HG02943 (cell line): Measurements from ENCODE around the gene BLOC1S3.

Source experiments
- ATAC-seq: cut with Tn5 transposase; IDR thresholded peaks from one replicate; pipeline ENCODE4 v1.9.1; 2021; ENCODE audit warnings: mild to moderate bottlenecking, low read depth, moderate library complexity; ENCODE audit not compliant: unreplicated experiment

Gene BLOC1S3

DNA sequence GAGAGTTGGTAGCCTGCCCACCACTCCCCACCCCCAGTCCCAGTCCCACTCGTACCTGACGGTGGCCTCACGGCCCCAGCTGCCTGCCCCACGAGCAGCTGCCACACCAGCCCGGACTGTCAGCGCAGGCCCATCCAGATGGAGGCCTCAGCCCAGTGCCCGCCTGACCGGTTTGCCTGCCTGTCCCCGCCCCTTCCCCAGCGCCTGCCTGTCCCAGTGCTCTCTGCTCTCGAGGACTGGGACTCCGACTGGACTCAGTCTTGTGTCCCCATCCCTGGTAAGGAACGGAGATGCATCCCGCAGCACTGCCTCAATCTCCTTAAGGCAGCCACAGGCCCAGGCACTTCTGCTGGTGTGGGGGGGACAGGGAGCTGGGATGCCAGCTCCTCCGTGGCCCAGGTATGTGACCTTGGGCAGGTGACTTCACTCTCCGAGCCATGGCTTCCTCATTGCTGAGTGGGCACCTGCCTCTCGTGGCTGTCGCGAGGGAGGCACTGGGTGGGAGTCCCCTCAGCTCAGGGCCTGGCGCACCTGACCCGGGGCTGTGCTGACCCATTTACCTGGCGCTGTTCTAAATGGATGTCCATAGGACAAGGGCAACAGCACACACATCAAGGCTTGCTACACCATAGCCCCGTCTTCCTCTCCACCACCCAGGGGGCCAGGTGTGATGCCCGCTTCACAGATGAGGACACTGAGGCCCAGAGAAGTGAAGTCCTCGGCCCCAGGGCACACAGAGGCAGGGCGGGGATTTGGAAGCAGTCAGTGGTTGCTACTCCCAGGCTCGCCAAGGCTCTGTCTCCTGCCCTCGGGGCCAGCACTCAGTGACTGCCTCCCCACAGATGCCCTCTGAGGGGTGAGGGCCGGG, 17.5 kb upstream of the BLOC1S3 start, which contains the start of gene NKPD1:
NKPD1 (minus strand) TSS at position 113 of the 868 bp plus-strand sequence. CDS start 832 bp downstream, outside the sequence.
- no peak for ATAC-seq

GRCh38 chr19:45161738-45162607, 16.6 kb upstream of the BLOC1S3 start:
- no peak for ATAC-seq

DNA sequence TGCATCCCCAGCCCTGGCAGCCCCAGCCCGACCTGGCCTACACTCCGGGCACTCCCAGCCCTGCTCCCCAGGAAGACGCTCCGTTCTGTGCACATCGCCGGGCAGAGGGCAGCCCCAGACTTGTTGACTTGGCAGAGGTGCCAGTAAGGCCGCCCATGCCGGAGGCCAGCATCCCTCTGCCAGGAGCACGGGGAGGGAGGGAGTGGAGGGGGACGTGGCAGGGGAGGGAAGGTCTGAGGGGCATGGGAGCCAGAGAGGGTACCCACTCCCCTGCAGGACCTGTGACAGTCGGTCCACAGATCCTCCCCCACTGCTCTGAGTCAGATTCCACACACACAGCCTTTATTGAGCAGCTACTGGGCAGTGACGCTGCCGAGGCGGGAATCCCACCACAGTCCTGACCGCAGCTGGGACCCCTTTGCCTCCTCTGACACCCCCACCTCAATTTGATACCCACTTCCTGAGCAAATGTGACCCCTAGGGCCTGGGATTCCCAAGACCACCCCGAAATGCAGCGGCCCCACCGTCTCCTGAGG, 15.9 kb upstream of the BLOC1S3 start:
- no peak for ATAC-seq

DNA sequence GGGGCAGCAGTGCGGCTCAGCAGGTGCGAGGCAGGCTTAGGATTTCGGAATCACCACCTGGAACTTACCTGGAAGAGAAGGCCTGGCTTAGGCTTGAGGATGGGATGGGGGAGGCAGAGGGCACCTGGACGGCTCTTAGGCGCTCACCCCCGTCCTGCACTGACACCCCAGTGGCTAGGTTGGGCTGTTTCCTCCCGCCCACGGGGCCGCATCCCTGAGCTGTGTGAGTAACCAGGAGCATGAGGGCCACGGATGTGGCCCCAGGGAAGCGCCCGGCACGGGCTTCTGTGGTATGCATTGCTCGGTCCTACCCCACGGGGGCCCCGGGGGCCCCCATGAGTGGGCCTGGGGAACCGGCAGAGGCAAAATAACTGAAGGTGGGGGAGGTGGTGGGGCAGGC, 15.4 kb upstream of the BLOC1S3 start:
- no peak for ATAC-seq

GRCh38 chr19:45163751-45164460, 14.7 kb upstream of the BLOC1S3 start:
- no peak for ATAC-seq

DNA sequence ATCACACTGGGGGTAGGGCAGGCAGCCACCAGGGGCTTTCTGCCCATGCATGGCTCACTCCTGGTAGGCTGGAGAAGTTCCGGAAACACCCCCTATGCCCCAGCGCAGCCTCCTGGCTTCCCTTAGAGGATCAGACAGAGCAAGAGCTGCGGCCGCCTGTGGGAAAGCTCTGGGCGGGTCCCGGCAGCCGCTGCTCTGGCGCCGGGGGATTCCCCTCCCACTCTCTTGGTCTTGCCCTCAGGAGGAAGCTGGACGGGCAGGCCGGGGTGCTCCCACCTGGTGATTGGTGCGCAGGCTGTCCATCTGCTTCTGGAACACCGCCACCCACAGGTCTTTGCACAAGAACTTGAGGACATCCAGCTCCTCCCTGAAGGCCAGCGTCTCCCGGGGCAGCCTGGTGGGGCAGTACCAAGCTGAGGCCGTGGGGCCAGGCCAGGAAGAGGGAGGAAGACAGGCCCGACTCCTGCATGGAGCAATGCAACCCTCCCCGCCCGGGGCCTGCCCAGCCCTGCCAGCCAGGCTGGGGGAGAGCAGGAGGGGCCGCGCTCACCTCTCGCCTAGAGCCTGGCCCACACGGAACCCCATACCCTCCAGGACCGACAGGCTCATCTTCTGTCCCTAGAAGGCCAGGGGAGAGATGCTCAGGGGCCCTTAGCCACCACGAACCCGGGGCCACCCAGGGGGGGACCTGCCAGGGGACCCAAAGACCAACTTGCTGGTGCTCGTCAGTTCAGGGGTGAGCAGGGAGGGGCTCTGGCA, 13.8 kb upstream of the BLOC1S3 start:
- ATAC-seq, result peak; percentile 57

DNA sequence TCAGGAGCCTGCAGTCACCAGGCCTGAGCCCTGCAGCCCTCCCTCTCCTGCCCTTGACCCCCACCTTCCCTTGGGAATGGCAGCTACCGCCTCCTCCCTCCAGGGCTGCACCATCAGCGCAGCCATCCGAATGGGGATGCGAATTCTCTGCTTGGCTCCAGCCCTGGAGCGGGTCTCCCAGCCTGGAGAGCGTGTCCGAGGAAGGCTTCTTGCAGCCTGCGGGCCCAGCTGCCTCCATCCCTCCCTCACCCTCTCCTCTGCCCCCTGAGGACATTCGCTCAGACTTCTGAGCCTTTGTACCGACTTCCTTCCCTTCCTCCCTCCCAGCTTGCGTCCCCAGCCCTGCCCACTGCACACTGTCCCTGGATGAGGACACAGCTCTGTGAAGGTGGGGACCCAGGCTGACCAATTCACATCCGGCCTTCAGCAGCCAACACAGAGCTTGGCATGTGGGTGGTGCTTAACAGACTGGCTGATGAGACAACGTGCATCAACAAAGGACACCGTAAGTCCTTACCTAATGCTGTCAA, 11.8 kb upstream of the BLOC1S3 start:
- ATAC-seq, result no peak

GRCh38 chr19:45168767-45169351, 9.7 kb upstream of the BLOC1S3 start:
- no peak for ATAC-seq

DNA sequence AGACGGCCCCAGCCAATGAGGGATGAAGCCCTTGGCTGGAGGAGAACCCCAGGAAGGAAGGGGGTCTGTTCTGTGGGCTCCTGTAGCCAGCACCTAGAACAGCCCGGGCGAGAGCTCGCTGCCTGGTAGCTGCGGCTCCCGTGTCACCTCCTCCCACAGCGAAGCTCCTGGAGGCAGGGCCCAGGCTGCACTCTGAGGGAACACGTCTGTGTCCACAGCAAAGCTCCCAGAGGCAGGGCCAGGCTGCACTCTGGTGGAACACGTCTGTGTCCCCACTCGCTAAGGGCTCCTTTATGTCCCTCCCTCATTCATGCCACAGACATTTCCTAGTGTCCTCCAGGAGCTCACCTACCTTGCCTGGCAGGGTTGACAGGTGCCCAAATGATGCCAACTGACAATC, 9.0 kb upstream of the BLOC1S3 start:
- no peak for ATAC-seq

DNA sequence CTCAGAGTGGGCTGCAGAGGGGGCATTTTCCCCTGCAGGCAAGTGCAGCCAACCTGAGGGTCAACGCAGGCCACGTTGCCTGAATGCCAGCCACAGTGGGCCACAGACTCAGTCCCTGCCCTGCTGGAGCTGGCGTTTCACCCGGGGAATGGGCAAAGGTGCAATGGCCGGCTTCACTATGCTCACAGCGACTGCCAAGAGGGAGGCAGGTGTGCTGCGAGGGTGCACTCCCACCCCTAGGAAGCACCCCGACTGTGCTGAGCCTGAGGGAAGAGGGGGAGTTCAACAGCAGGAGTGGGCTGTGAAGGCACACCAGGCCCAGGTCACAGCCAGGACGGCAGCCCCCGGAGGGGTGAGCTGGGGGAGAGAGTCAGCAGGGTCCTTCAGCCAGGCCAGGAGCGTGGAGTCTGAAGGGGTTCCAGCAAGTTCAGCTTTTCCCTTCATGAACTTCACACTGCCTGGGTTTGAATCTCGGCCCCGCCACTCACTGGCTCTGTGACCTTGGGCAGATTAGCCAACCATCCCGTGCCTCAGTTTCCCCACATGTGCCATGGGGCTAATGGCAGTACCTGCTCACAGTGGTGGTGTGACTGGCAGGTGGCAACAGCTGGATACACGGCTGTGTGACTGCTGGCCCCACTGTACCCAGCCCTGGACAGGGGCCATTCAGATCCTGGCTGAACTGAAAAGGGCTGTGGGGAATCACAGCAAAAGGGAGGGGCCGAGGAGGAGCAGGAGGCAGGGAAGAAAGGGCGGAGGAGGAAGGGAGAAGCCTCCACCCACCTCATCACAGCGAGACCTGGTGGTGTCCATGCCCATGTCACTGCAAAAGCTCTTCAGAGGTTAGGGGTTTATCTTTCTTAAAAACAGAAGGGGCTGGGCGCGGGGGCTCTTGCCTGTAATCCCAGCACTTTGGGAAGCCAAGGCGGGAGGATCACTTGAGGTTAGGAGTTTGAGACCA, 8.2 kb upstream of the BLOC1S3 start:
- no peak for ATAC-seq

- no peak for ATAC-seq
Observed at GRCh38 chr19:45171211-45171623, 7.4 kb upstream of the BLOC1S3 start.

DNA sequence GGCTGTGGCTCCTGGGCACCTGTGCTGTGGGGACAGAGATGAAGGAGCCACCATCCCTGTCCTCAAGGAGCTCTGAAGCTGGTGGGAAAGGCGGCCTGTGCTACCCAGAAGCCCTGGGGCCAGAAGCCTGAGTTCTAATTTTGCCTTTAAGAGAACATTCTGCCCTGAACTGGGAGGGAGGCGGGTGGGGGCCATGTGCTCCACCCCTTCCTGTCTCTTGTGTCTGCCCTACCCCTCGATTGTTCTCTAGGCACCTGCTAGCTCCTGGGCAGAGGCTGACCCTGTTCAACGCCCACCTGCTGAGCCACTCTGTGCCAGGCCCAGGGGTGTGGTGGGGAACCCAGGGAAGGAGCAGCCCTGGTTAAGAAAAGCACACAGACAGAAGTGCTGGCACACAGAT, 6.4 kb upstream of the BLOC1S3 start:
- ATAC-seq, result no peak

- no peak for ATAC-seq
Observed at GRCh38 chr19:45172611-45173208, 5.9 kb upstream of the BLOC1S3 start.

- ATAC-seq, result no peak
Observed at GRCh38 chr19:45173816-45174215, 4.8 kb upstream of the BLOC1S3 start.

DNA sequence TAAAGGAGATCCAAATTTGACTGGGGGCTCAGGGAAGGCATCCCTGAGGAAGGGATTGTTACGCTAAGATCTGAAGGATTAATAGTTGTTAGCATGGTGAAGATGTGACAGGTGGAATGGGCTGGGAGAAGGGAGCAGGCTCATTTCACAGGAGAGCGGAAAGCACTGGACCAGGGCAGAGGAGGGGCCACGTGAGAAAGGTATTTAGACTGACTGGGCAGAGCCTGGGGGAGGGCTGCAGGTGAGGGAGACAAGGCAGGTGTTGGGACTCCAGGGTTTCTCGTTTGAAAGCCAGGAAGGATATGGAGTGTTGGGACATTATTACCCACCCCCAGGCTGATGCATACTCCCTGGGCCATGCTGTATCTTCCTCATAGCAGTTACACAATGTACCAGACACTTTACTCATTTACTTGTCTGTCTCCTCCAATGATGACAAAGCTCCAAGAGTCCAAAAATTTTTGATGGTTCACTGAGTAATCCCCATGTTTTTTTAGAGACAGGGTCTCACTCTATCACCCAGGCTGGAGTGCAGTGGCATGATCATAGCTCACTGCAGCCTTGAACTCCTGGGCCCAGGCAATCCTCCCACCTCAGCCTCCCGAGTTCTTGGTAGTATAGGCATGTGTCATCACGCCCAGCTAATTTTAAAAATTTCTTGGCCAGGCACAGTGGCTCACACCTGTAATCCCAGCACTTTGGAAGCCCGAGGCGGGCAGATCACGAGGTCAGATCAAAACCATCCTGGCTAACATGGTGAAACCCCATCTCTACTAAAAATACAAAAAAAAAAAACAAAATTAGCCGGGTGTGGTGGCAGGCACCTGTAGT, 2.9 kb upstream of the BLOC1S3 start:
- ATAC-seq, result no peak

- ATAC-seq, result no peak
Observed at GRCh38 chr19:45177817-45178261, 745 bp upstream of the BLOC1S3 start, which contains the start of gene TRAPPC6A. TSS of gene TRAPPC6A (minus strand) at chr19:45178237. CDS start at chr19:45178218, 19 bp downstream.
